Caco-2 (cell line): ENCODE measurements around the gene EHBP1. TPM values are rescaled to one million over a fixed set of nuclear protein-coding genes. Genes with fewer than 3 reads are reported as not detected.

Source experiments
- BruUV-seq: library from RNA; stranded (reverse); fragments of 400-500 nt; replicated peaks from 2 replicates; lab custom pipeline; 2021; lab: Mats Ljungman, UMichigan
- CTCF ChIA-PET: fragments of 300-600 bp; sonication (Branson Sonifier 250); formaldehyde crosslinking; loops from one replicate; lab custom pipeline; 2022; ENCODE audit warnings: antibody characterized with exemption; lab: Charles Lee
- POLR2A ChIA-PET: fragments of 300-600 bp; sonication (Branson Sonifier 250); formaldehyde crosslinking; loops from one replicate; lab custom pipeline; 2022; ENCODE audit warnings: antibody characterized with exemption; lab: Charles Lee
- DNase-seq, 2 experiments: peaks; one replicate each; pipeline versions ENCODE4 v3.0.0 to v3.0.0-alpha.2; 2020 to 2022
- H3K27me3 ChIP-seq: replicated peaks from 2 replicates; pipeline ENCODE4 v1.6.0; 2011; ENCODE audit warnings: low read length; ENCODE audit not compliant: control insufficient read depth, insufficient read depth
- H3K36me3 ChIP-seq: 2 replicates; pipeline ENCODE4 v1.5.1; 2011; ENCODE audit warnings: low read length; ENCODE audit not compliant: control insufficient read depth, insufficient read depth
- H3K4me1 ChIP-seq: fragments of 250-450 bp; sonication (Bioruptor Pico); 2 replicates; pipeline ENCODE4 v1.5.1; 2020; ENCODE audit warnings: mild to moderate bottlenecking
- H3K4me3 ChIP-seq: 2 replicates; pipeline ENCODE4 v1.5.1; 2011; ENCODE audit warnings: low read depth, mild to moderate bottlenecking, control low read depth, low read length
- H3K9me3 ChIP-seq: fragments of 250-450 bp; sonication (Bioruptor Pico); 2 replicates; pipeline ENCODE4 v1.5.1; 2020; ENCODE audit warnings: mild to moderate bottlenecking, moderate library complexity
- H3K27ac Mint-ChIP-seq: one replicate; pipeline ENCODE4 v1.8.0; 2022; ENCODE audit warnings: mixed read lengths; ENCODE audit not compliant: unreplicated experiment
- H3K27me3 Mint-ChIP-seq: one replicate; pipeline ENCODE4 v1.8.0; 2022; ENCODE audit warnings: mixed read lengths; ENCODE audit not compliant: insufficient read depth, unreplicated experiment
- H3K36me3 Mint-ChIP-seq: one replicate; pipeline ENCODE4 v1.8.0; 2022; ENCODE audit warnings: mild to moderate bottlenecking, mixed read lengths; ENCODE audit not compliant: insufficient read depth, unreplicated experiment
- H3K4me1 Mint-ChIP-seq: one replicate; pipeline ENCODE4 v1.8.0; 2022; ENCODE audit warnings: low read depth, mixed read lengths; ENCODE audit not compliant: unreplicated experiment
- H3K4me3 Mint-ChIP-seq: one replicate; pipeline ENCODE4 v1.8.0; 2022; ENCODE audit warnings: mild to moderate bottlenecking, moderate library complexity, mixed read lengths; ENCODE audit not compliant: unreplicated experiment
- H3K9me3 Mint-ChIP-seq: one replicate; pipeline ENCODE4 v1.8.0; 2022; ENCODE audit warnings: mixed read lengths; ENCODE audit not compliant: unreplicated experiment
- intact Hi-C: fragments of 100-400 bp; cut with micrococcal nuclease; formaldehyde crosslinking; loops from one replicate; pipeline ENCODE4 v1.10.0; 2022; ENCODE audit not compliant: unreplicated experiment
- total RNA-seq: library from RNA; stranded (reverse); gene quantifications from 2 replicates; pipeline ENCODE4 v1.2.3, GENCODE V29; 2022
- TF ChIP-seq, protein P1 (sequence below), 2 experiments: fragments of 200-600 bp in 1 of 2; IDR thresholded peaks; 1 replicate in 1 of 2; 2 replicates in 1 of 2; pipeline versions ENCODE4 v1.5.1 to v1.8.0; 2011 to 2022; ENCODE audit warnings: antibody characterized with exemption in 1 of 2, control low read depth in 1 of 2, inconsistent platforms in 1 of 2, low read depth in 1 of 2, low read length in 1 of 2, mild to moderate bottlenecking in 1 of 2, moderate library complexity in 1 of 2; ENCODE audit not compliant: insufficient read depth in 1 of 2, severe bottlenecking in 1 of 2, unreplicated experiment in 1 of 2

The EHBP1 gene
- total RNA-seq, 1 experiment from 2014 or later, result 120 TPM

DNA sequence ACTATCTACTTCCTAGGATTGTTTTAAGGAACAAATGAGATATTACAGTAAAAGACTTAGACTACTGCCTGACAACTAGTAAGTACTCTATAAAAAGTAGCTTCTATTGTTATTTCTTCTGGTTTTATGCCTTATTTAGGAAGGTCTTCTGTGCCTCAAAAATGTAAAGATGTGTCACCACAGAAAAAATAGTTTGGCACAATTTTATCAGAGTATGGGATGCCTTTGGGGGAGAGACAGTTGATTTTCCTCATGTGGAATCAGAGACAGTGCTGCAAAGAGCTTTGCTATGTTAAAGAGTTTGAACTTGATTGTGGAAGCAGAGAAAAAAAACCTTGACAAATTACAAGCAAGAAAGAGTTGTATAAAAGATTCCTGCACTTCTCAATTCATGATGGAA lies 98.4 kb downstream of the EHBP1 start:
- Histone ChIP-seq H3K4me3 (no peak overlapping the region), H3K27me3 (no peaks in the 10 kb centered on the region), H3K4me1 (no peaks in the 10 kb centered on the region), H3K36me3 (no peaks in the 10 kb centered on the region; the same call in 1 of the 2 replicates), H3K9me3 (no peaks in the 10 kb centered on the region)
- ChIA-PET CTCF (interaction anchor here (0.6 kb wide), 1 partner anchor 410 kb away, joined by 3 read pairs; no protein-coding TSS in a partner anchor), POLR2A (no interaction called here)
- Mint-ChIP-seq H3K4me1 (no peaks in the 10 kb centered on the region), H3K27me3 (no peaks in the 10 kb centered on the region), H3K9me3 (peaks cover 10% of the 10 kb centered on the region), H3K27ac (no peak overlapping the region), H3K4me3 (no peak overlapping the region), H3K36me3 (peaks cover 34% of the 10 kb centered on the region)
- BruUV-seq, result no TSS peak
- TF ChIP-seq, protein P1, sequence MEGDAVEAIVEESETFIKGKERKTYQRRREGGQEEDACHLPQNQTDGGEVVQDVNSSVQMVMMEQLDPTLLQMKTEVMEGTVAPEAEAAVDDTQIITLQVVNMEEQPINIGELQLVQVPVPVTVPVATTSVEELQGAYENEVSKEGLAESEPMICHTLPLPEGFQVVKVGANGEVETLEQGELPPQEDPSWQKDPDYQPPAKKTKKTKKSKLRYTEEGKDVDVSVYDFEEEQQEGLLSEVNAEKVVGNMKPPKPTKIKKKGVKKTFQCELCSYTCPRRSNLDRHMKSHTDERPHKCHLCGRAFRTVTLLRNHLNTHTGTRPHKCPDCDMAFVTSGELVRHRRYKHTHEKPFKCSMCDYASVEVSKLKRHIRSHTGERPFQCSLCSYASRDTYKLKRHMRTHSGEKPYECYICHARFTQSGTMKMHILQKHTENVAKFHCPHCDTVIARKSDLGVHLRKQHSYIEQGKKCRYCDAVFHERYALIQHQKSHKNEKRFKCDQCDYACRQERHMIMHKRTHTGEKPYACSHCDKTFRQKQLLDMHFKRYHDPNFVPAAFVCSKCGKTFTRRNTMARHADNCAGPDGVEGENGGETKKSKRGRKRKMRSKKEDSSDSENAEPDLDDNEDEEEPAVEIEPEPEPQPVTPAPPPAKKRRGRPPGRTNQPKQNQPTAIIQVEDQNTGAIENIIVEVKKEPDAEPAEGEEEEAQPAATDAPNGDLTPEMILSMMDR (IDR thresholded peaks at IDR 0.05; ENCODE audit: insufficient read depth in 1 of 2, low read depth in 1 of 2, low read length in 1 of 2, severe bottlenecking in 1 of 2, unreplicated experiment in 1 of 2), result no peak
- intact Hi-C loops, result no loop called here
- no peak for DNase-seq

DNA sequence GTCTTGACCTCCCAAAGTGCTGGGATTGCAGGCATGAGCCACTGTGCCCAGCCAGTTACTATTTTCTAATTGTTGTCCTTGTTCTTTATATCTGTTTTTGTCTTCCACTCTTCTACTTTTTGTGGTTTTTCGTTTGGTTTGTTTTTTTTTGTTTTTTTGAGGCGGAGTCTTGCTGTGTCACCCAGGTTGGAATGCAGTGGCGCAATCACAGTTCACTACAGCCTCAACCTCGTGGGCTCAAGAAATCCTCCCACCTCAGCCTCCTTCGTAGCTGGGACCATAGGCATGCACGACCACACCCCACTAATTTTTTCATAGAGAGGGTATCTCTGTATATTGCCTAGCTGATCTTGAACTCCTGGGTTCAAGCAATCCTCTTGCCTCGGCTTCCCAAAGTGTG lies 100.7 kb downstream of the EHBP1 start:
- Histone ChIP-seq H3K9me3 (no peaks in the 10 kb centered on the region), H3K27me3 (no peaks in the 10 kb centered on the region), H3K4me1 (no peaks in the 10 kb centered on the region), H3K4me3 (no peak overlapping the region), H3K36me3 (no peaks in the 10 kb centered on the region; the same call in 1 of the 2 replicates)
- H3K4me3 Mint-ChIP-seq, result no peak overlapping the region
- ChIA-PET POLR2A (no interaction called here), CTCF (no interaction called here)
- TF ChIP-seq, protein P1 (IDR thresholded peaks at IDR 0.05; ENCODE audit: insufficient read depth in 1 of 2, low read depth in 1 of 2, low read length in 1 of 2, severe bottlenecking in 1 of 2, unreplicated experiment in 1 of 2), result no peak
- H3K4me1 Mint-ChIP-seq, result peaks cover 7% of the 10 kb centered on the region
- no peak overlapping the region for H3K27ac Mint-ChIP-seq
- peaks cover 10% of the 10 kb centered on the region for H3K9me3 Mint-ChIP-seq
- no peak for DNase-seq
- H3K27me3 Mint-ChIP-seq, result no peaks in the 10 kb centered on the region
- no TSS peak for BruUV-seq
- intact Hi-C loops, result no loop called here
- peaks cover 40% of the 10 kb centered on the region for H3K36me3 Mint-ChIP-seq

DNA sequence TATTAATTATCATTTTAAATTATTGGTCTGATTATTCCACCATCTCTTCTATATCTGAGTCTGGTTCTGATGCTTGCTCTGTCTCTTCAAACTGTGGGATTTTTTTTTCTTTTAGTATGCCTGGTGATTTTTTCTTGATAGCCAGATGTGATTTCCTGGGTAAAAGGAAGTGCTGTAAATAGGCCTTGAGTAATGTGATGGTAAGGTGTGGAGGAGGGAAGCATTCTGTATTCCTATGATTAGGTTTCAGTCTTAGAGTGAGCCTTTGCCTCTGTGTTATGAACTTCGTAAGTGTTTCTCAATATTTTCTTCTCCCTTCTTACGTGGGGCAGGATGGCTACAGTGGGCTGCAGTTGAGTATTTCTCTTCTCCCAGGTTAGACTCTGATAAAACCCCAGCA lies 103.0 kb downstream of the EHBP1 start:
- H3K27me3 Mint-ChIP-seq, result no peaks in the 10 kb centered on the region
- no peaks in the 10 kb centered on the region for H3K27me3 ChIP-seq
- H3K27ac Mint-ChIP-seq, result no peak overlapping the region
- peaks cover 45% of the 10 kb centered on the region for H3K36me3 Mint-ChIP-seq
- H3K4me1 Mint-ChIP-seq, result peaks cover 7% of the 10 kb centered on the region
- H3K4me1 ChIP-seq, result no peaks in the 10 kb centered on the region
- H3K9me3 ChIP-seq, result no peaks in the 10 kb centered on the region
- no peak overlapping the region for H3K4me3 ChIP-seq
- CTCF ChIA-PET, result no interaction called here
- TF ChIP-seq, protein P1 (IDR thresholded peaks at IDR 0.05; ENCODE audit: insufficient read depth in 1 of 2, low read depth in 1 of 2, low read length in 1 of 2, severe bottlenecking in 1 of 2, unreplicated experiment in 1 of 2), result no peak
- no TSS peak for BruUV-seq
- no peaks in the 10 kb centered on the region for H3K36me3 ChIP-seq
- intact Hi-C loops, result no loop called here
- H3K4me3 Mint-ChIP-seq, result no peak overlapping the region
- H3K9me3 Mint-ChIP-seq, result peaks cover 10% of the 10 kb centered on the region
- DNase-seq, result no peak
- POLR2A ChIA-PET, result no interaction called here
